KMS-11 (cell line): ENCODE results near the gene NGEF.

Source experiments
- H2AFZ ChIP-seq: fragments of 200-600 bp; sonication (generic); 2 replicates; pipeline ENCODE4 v1.6.1; 2016; ENCODE audit warnings: antibody characterized with exemption, mixed run types, low read depth
- H3K27ac ChIP-seq: fragments of 200-600 bp; sonication (generic); 2 replicates; pipeline ENCODE4 v1.6.1; 2016; ENCODE audit warnings: mild to moderate bottlenecking, mixed run types
- H3K27me3 ChIP-seq: fragments of 200-600 bp; sonication (generic); 2 replicates; pipeline ENCODE4 v1.6.1; 2017; ENCODE audit warnings: mild to moderate bottlenecking, low read depth, mixed run types, moderate library complexity; ENCODE audit not compliant: insufficient read depth
- H3K36me3 ChIP-seq: fragments of 200-600 bp; sonication (generic); 2 replicates; pipeline ENCODE4 v1.6.1; 2017; ENCODE audit warnings: mild to moderate bottlenecking, mixed run types; ENCODE audit not compliant: insufficient read depth
- H3K4me1 ChIP-seq: fragments of 200-600 bp; sonication (generic); 2 replicates; pipeline ENCODE4 v1.6.1; 2016; ENCODE audit warnings: mild to moderate bottlenecking, low read depth, mixed run types; ENCODE audit not compliant: poor library complexity, severe bottlenecking
- H3K4me2 ChIP-seq: fragments of 200-600 bp; sonication (generic); 2 replicates; pipeline ENCODE4 v1.7.0; 2016; ENCODE audit warnings: mild to moderate bottlenecking, mixed run types
- H3K4me3 ChIP-seq: fragments of 200-600 bp; sonication (generic); IDR thresholded peaks from 2 replicates; pipeline ENCODE4 v1.6.1; 2017; ENCODE audit warnings: low read depth, low read length, mixed read lengths; ENCODE audit not compliant: insufficient read depth
- H3K79me2 ChIP-seq: fragments of 200-600 bp; sonication (generic); 2 replicates; pipeline ENCODE4 v1.6.1; 2016; ENCODE audit warnings: low read depth, mixed run types; ENCODE audit not compliant: insufficient read depth
- H3K9ac ChIP-seq: fragments of 200-600 bp; sonication (generic); 2 replicates; pipeline ENCODE4 v1.6.1; 2016; ENCODE audit warnings: mild to moderate bottlenecking, mixed run types
- H4K20me1 ChIP-seq: fragments of 200-600 bp; sonication (generic); 2 replicates; pipeline ENCODE4 v1.6.1; 2016; ENCODE audit warnings: mild to moderate bottlenecking, mixed run types; ENCODE audit not compliant: insufficient read depth
- CTCF ChIP-seq: fragments of 200-600 bp; sonication (generic); conservative IDR thresholded peaks from 2 replicates; pipeline ENCODE4 v1.6.1; 2017; ENCODE audit warnings: low read depth, mild to moderate bottlenecking, antibody characterized with exemption, low read length, moderate library complexity, mixed read lengths

Gene NGEF

GRCh38 chr2:232927032-232927792 is 85.8 kb downstream of the NGEF start:
- no peak for TF ChIP-seq CTCF
- no peaks in the 10 kb centered on the region for H3K36me3 ChIP-seq
- H3K79me2 ChIP-seq, result no peaks in the 10 kb centered on the region
- H4K20me1 ChIP-seq, result no peaks in the 10 kb centered on the region
- no peaks in the 10 kb centered on the region for H3K4me1 ChIP-seq
- no peaks in the 10 kb centered on the region for H3K27me3 ChIP-seq
- no peak overlapping the region for H3K9ac ChIP-seq
- H2AFZ ChIP-seq, result no peak overlapping the region
- H3K4me2 ChIP-seq, result no peak overlapping the region
- no peak overlapping the region for H3K4me3 ChIP-seq
- no peak overlapping the region for H3K27ac ChIP-seq

- Histone ChIP-seq H2AFZ (no peak overlapping the region), H3K79me2 (no peaks in the 10 kb centered on the region), H3K4me2 (no peak overlapping the region), H3K9ac (no peak overlapping the region), H3K4me3 (no peak overlapping the region), H3K4me1 (no peaks in the 10 kb centered on the region), H3K36me3 (no peaks in the 10 kb centered on the region), H4K20me1 (no peaks in the 10 kb centered on the region), H3K27me3 (no peaks in the 10 kb centered on the region), H3K27ac (no peak overlapping the region)
- no peak for TF ChIP-seq CTCF
These were observed 86.6 kb downstream of the NGEF start for GRCh38 chr2:232926431-232926939.

GRCh38 chr2:232925821-232926156 is 87.3 kb downstream of the NGEF start:
- H4K20me1 ChIP-seq, result no peaks in the 10 kb centered on the region
- H3K4me2 ChIP-seq, result no peak overlapping the region
- no peaks in the 10 kb centered on the region for H3K27me3 ChIP-seq
- H2AFZ ChIP-seq, result no peak overlapping the region
- H3K4me1 ChIP-seq, result no peaks in the 10 kb centered on the region
- H3K4me3 ChIP-seq, result no peak overlapping the region
- H3K9ac ChIP-seq, result no peak overlapping the region
- no peaks in the 10 kb centered on the region for H3K79me2 ChIP-seq
- no peak for TF ChIP-seq CTCF
- no peaks in the 10 kb centered on the region for H3K36me3 ChIP-seq
- H3K27ac ChIP-seq, result no peak overlapping the region

- H3K4me3 ChIP-seq, result no peak overlapping the region
These were observed 87.8 kb downstream of the NGEF start for GRCh38 chr2:232925153-232925820.

More at GRCh38 chr2:232925153-232925820, 87.8 kb downstream of the NGEF start:
- no peak overlapping the region for H3K9ac ChIP-seq
- H3K4me2 ChIP-seq, result no peak overlapping the region
- H3K36me3 ChIP-seq, result no peaks in the 10 kb centered on the region
- no peak overlapping the region for H3K27ac ChIP-seq
- no peaks in the 10 kb centered on the region for H3K4me1 ChIP-seq
- no peak overlapping the region for H2AFZ ChIP-seq
- no peaks in the 10 kb centered on the region for H3K27me3 ChIP-seq
- no peak for TF ChIP-seq CTCF
- no peaks in the 10 kb centered on the region for H4K20me1 ChIP-seq
- H3K79me2 ChIP-seq, result no peaks in the 10 kb centered on the region
